Activated naive CD8-positive, alpha-beta T cell (primary cell): Measurements from ENCODE around the gene SMARCC1.
"Not testable (repeated sequence)": the region's sequence is repeated elsewhere in the genome, so short reads cannot be mapped to it uniquely, and the experiment has no call there.

Experiments used
- H3K27ac Mint-ChIP-seq: one replicate; pipeline ENCODE4 v1.8.0; 2021; ENCODE audit warnings: mixed read lengths
- H3K27me3 Mint-ChIP-seq: one replicate; pipeline ENCODE4 v1.8.0; 2021; ENCODE audit warnings: mixed read lengths
- H3K36me3 Mint-ChIP-seq: one replicate; pipeline ENCODE4 v1.8.0; 2021; ENCODE audit warnings: mixed read lengths
- H3K4me1 Mint-ChIP-seq: one replicate; pipeline ENCODE4 v1.8.0; 2021; ENCODE audit warnings: low read depth, mixed read lengths
- H3K4me3 Mint-ChIP-seq: one replicate; pipeline ENCODE4 v1.8.0; 2021; ENCODE audit warnings: mild to moderate bottlenecking, mixed read lengths
- H3K9me3 Mint-ChIP-seq: one replicate; pipeline ENCODE4 v1.8.0; 2021; ENCODE audit warnings: low read depth, mixed read lengths

The SMARCC1 gene

DNA sequence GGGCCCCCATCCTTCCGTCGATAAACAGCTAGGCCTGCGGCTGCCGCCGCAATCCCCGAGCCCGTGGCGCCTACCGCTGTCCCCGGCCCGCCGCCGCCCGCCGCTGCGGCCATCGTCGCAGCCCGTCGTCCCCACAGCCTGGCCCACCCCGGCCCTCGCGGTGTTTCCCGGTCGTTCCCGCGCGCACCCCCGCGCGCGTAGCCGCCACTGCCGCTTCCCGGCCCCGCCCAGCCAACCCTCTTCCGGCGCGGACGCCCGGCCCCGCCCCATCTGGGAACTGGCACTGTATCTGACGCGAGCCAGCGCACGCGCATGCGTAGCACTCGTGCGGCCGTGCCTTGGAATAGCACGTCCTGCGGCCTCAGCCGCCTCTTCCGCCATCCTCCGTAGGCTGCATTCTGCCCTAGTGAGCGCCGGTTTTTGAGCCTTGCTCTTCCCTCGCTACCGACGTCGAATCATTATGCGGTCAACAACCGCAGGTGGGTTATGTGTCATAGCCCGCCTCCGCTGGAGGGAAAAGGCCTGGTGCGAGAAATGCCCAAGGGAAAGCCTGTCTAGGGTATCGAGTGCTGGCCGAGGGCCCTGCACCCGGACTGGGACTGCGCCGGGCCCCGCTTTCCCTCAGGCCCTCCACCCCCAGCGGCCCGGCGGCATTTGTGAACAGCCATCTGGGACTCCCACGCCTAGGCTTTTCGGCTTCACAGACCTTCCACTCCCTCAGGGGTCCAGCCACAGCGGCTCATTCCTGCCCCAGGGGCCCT lies at the start of gene SMARCC1:
Gene SMARCC1 (minus strand): TSS at position 209 of the 761 bp plus-strand sequence. CDS start 96 bp downstream, at position 113.
- H3K36me3 Mint-ChIP-seq: no peaks in the 10 kb centered on the region
- H3K4me1 Mint-ChIP-seq: peaks cover 21% of the 10 kb centered on the region

GRCh38 chr3:47829482-47829881 lies 47.8 kb upstream of the SMARCC1 start:
- H3K4me3 Mint-ChIP-seq, H3K27me3 Mint-ChIP-seq, H3K36me3 Mint-ChIP-seq, H3K9me3 Mint-ChIP-seq: not testable (repeated sequence)
- peaks cover 29% of the 10 kb centered on the region for H3K4me1 Mint-ChIP-seq
- peak overlapping the region; percentile 82 for H3K27ac Mint-ChIP-seq

More for the DNA sequence above, at the start of gene SMARCC1:
- Mint-ChIP-seq H3K27me3 (no peaks in the 10 kb centered on the region), H3K9me3 (no peaks in the 10 kb centered on the region), H3K27ac (peak within 1 kb of the TSS; percentile 97), H3K4me3 (peak within 1 kb of the TSS; percentile 97)

- Mint-ChIP-seq H3K4me1 (peaks cover 34% of the 10 kb centered on the region), H3K9me3 (no peaks in the 10 kb centered on the region), H3K27ac (peak overlapping the region; percentile 94), H3K36me3 (peaks cover 11% of the 10 kb centered on the region), H3K27me3 (no peaks in the 10 kb centered on the region), H3K4me3 (peak overlapping the region; percentile 93)
Measured at GRCh38 chr3:47825590-47825989, 43.9 kb upstream of the SMARCC1 start.

- H3K4me3 Mint-ChIP-seq: peak overlapping the region; percentile 93
- H3K27ac Mint-ChIP-seq: peak overlapping the region; percentile 94
- H3K36me3 Mint-ChIP-seq: peaks cover 11% of the 10 kb centered on the region
- no peaks in the 10 kb centered on the region for H3K9me3 Mint-ChIP-seq
- H3K27me3 Mint-ChIP-seq: no peaks in the 10 kb centered on the region
- H3K4me1 Mint-ChIP-seq: peaks cover 34% of the 10 kb centered on the region
Measured at GRCh38 chr3:47824541-47825473, 43.1 kb upstream of the SMARCC1 start.

GRCh38 chr3:47817609-47818008 lies 35.9 kb upstream of the SMARCC1 start:
- H3K4me3 Mint-ChIP-seq: no peak overlapping the region
- H3K27ac Mint-ChIP-seq: no peak overlapping the region
- H3K27me3 Mint-ChIP-seq: no peaks in the 10 kb centered on the region
- no peaks in the 10 kb centered on the region for H3K9me3 Mint-ChIP-seq
- H3K36me3 Mint-ChIP-seq: peaks cover 5% of the 10 kb centered on the region
- peaks cover 6% of the 10 kb centered on the region for H3K4me1 Mint-ChIP-seq

DNA sequence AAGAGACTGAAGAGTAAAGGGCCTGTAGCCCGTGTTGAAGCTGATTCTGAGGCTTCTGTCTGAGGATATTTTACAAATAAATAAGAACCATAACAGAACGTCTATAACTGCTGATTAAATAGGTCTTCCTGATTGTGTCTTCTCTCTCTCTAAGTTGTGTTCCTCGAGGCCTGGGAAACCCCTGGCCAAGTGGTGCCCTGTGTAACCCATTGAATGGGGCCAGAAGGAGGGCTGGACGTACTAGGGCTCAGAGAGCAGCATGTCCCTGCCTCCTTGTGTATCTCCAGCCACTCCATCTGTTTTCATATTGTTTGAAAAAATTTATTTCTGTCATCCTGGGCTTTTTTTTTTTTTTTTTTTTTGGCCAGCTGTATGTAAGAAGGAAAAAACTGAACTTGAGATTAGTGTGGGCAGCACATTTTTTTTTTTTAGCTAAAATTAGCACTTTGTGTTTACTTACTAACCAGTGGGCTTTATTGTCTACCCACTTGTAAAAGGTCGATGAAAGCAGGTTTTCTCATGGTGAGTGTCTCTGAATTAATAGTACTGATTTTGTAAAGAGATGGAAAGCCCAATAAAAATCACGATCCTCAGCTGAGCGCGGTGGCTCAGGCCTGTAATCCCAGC lies 32.0 kb upstream of the SMARCC1 start:
- no peaks in the 10 kb centered on the region for H3K9me3 Mint-ChIP-seq
- peaks cover 7% of the 10 kb centered on the region for H3K4me1 Mint-ChIP-seq
- H3K27me3 Mint-ChIP-seq: no peaks in the 10 kb centered on the region
- peaks cover 5% of the 10 kb centered on the region for H3K36me3 Mint-ChIP-seq
- no peak overlapping the region for H3K27ac Mint-ChIP-seq
- H3K4me3 Mint-ChIP-seq: no peak overlapping the region

GRCh38 chr3:47804577-47804976 lies 22.9 kb upstream of the SMARCC1 start:
- H3K27ac Mint-ChIP-seq: peak overlapping the region; percentile 94
- H3K4me3 Mint-ChIP-seq: peak overlapping the region; percentile 92
- H3K36me3 Mint-ChIP-seq: no peaks in the 10 kb centered on the region
- no peaks in the 10 kb centered on the region for H3K27me3 Mint-ChIP-seq
- H3K4me1 Mint-ChIP-seq: peaks cover 22% of the 10 kb centered on the region
- H3K9me3 Mint-ChIP-seq: no peaks in the 10 kb centered on the region

DNA sequence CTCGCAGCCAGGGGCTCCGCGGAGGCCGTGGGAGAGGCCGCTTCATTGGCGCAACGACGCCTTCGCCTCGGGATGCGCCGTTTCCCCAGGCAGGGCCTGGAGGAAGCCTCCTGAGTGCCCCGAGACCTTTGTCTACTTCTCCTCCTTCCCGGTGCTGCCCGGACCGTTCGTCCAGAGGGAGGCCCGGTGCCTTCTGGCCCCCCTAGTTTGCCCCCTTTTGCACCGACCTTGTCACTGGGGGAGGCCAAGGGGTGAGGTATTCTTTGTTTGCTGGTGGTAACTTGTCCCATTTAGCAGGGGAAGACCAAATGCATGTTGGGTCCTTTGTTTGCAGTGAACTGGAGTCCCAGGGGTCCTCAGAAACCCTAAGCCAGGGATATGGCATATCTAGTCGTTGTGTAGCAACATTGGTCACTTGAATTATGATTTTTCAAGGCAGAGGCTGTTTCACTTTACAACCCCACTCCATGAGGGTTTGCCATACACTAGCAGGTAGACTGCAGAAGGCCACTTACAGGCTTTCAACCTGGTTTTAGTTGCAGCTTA lies 21.9 kb upstream of the SMARCC1 start:
- Mint-ChIP-seq H3K27ac (peak overlapping the region; percentile 94), H3K4me1 (peaks cover 22% of the 10 kb centered on the region), H3K9me3 (no peaks in the 10 kb centered on the region), H3K4me3 (peak overlapping the region; percentile 92), H3K36me3 (no peaks in the 10 kb centered on the region), H3K27me3 (no peaks in the 10 kb centered on the region)

GRCh38 chr3:47802734-47803479 lies 21.2 kb upstream of the SMARCC1 start, which contains the start of gene DHX30:
Gene DHX30, plus strand, starts transcription at chr3:47803138. Its CDS starts 7,546 bp downstream, at chr3:47810684.
- no peaks in the 10 kb centered on the region for H3K27me3 Mint-ChIP-seq
- H3K4me3 Mint-ChIP-seq: peak within 1 kb of the TSS; percentile 95
- H3K9me3 Mint-ChIP-seq: no peaks in the 10 kb centered on the region
- peaks cover 22% of the 10 kb centered on the region for H3K4me1 Mint-ChIP-seq
- H3K27ac Mint-ChIP-seq: peak within 1 kb of the TSS; percentile 95
- H3K36me3 Mint-ChIP-seq: no peaks in the 10 kb centered on the region

GRCh38 chr3:47799733-47800132 lies 18.0 kb upstream of the SMARCC1 start:
- Mint-ChIP-seq H3K4me3 (peak overlapping the region; percentile 20), H3K4me1 (peaks cover 21% of the 10 kb centered on the region), H3K9me3 (no peaks in the 10 kb centered on the region), H3K36me3 (no peaks in the 10 kb centered on the region), H3K27ac (no peak overlapping the region), H3K27me3 (no peaks in the 10 kb centered on the region)

GRCh38 chr3:47794544-47794943 lies 12.9 kb upstream of the SMARCC1 start:
- Mint-ChIP-seq H3K4me1 (no peaks in the 10 kb centered on the region), H3K36me3 (peaks cover 2% of the 10 kb centered on the region), H3K4me3 (no peak overlapping the region), H3K9me3 (no peaks in the 10 kb centered on the region), H3K27ac (no peak overlapping the region), H3K27me3 (no peaks in the 10 kb centered on the region)

DNA sequence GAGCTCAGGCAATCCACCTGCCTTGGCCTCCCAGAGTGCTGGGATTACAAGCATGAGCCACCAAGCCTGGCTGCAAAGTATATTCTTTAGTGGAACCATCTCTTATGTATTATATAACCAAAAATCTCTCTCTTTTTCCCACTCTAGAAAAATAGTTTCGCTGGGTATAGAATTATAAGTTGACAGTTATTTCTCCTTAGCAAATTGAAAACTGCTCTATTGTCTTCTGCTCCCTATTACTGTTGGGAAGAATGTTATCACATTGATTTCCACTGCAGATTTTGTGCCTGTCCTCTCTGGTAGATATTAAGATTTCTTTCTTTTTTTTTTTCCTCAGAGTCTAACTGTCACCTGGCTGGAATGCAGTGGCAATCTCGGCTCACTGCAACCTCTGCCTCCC lies 11.0 kb upstream of the SMARCC1 start:
- Mint-ChIP-seq H3K9me3 (no peaks in the 10 kb centered on the region), H3K27ac (no peak overlapping the region), H3K36me3 (peaks cover 2% of the 10 kb centered on the region), H3K4me3 (no peak overlapping the region), H3K27me3 (no peaks in the 10 kb centered on the region), H3K4me1 (peaks cover 3% of the 10 kb centered on the region)

DNA sequence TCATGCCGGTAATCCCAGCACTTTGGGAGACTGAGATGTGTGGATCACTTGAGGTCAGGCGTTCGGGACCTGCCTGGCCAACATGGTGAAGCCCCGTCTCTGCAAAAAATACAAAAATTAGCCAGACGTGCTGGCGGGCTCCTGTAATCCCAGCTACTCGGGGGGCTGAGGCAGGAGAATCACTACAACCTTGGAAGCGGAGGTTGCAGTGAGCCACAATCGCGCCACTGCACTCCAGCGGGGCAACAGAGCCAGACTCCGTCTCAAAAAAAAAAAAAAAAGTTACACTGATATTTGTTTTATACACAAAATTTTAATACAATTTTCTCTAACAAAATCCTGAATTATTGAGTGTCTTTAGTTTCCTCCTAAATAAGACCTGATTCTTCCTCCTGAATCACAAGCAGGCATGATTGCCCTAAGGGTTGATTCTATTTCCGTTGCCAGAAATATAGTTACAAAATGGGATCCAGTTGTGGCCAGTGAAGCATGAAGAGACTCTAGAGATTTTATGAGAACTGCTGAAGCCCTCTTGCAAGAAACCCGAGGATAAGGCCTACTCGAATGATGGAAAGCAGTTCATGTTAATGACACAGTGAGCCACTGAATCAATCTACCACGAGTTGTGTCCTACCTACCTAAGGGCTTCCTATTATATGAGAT lies 9.6 kb upstream of the SMARCC1 start:
- H3K27ac Mint-ChIP-seq: no peak overlapping the region
- peaks cover 3% of the 10 kb centered on the region for H3K4me1 Mint-ChIP-seq
- H3K4me3 Mint-ChIP-seq: no peak overlapping the region
- peaks cover 2% of the 10 kb centered on the region for H3K36me3 Mint-ChIP-seq
- H3K27me3 Mint-ChIP-seq: no peaks in the 10 kb centered on the region
- H3K9me3 Mint-ChIP-seq: no peaks in the 10 kb centered on the region
